Left colon (tissue), 2 donors: Measurements from ENCODE around the gene HBZ. TPM values are rescaled to one million over a fixed set of nuclear protein-coding genes. Genes with fewer than 3 reads are reported as not detected.
"Not testable (repeated sequence)": the region's sequence is repeated elsewhere in the genome, so short reads cannot be mapped to it uniquely, and the experiment has no call there.

Experiments
- ATAC-seq: fragments of 200-7000 bp; cut with Tn5 transposase; one replicate; pipeline ENCODE4 v1.9.1; 2020; ENCODE audit warnings: mild to moderate bottlenecking, moderate library complexity
- DNase-seq, 2 donors: peaks; one replicate each; pipeline ENCODE4 v3.0.0-alpha.2; 2020
- intact Hi-C, 2 donors: fragments of 100-400 bp; cut with DNase I in 1 of 2; cut with micrococcal nuclease in 1 of 2; formaldehyde crosslinking; loops; one replicate each; pipeline versions ENCODE4 v1.11.2 to v1.14.0; 2022; cut with DNase I, micrococcal nuclease
- total RNA-seq, 2 donors: library from RNA; stranded (reverse); fragmentation: NEBNext Ultra II Directional; extraction: Animal tissue kit (Norgen Biotek cat#: 25700); gene quantifications; one replicate each; pipeline ENCODE4 v1.2.1, GENCODE V29; 2021
- donor health status: DM: no; HTN: no; CAD: no.
- donor health status: DM: yes; HTN: yes; CAD: no.

Gene HBZ
- total RNA-seq, 2 donors from 2014 or later = not detected

DNA sequence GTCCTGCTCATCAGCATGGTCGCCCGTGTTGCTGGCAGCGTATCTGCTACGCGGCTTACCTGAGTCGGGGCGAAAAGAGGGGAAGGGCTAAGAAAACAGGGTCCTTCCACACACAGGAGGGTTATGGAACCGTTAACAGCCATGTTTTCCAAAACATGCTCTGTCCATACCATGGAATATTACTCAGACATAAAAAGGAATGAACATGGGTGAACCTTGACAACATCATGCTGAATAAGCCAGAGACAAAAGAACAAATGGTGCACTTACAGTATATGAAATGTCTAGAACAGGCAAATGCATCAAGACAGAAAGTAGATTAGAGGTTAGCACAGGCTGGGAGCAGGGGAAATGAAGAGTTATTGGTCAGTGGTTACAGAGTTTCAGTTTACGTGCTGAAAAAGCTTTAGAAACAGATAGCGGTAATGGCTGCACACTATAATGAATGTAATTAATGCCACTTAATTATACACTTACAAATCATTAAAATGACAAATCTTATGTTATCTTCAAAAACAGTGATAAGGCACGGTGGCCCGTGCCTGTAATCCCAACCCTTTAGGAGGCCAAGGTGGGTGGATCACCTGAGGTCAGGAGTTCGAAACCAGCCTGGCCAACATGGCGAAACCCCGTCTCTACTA is 21.8 kb upstream of the HBZ start:
- ATAC-seq (no peak), DNase-seq (no peak)
- intact Hi-C loops = no loop called here

DNA sequence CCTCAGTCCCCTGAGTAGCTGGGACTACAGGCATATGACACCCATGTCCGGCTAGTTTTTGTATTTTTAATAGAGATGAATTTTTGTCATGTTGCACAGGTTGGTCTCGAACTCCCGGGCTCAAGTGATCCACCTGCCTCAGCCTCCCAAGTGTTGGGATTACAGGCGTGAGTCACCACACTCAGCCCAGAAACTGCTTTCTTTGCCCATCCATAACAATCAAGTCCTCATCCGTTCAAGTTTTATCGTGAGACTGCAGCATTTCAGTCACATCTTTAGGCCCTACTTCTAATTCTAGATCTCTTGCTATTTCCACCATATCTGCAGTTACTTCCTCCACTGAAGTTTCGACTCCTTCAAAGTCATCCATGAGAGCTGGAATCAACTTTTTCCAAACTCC is 20.3 kb upstream of the HBZ start:
- DNase-seq (no peak), ATAC-seq (no peak)
- intact Hi-C loops = no loop called here

DNA sequence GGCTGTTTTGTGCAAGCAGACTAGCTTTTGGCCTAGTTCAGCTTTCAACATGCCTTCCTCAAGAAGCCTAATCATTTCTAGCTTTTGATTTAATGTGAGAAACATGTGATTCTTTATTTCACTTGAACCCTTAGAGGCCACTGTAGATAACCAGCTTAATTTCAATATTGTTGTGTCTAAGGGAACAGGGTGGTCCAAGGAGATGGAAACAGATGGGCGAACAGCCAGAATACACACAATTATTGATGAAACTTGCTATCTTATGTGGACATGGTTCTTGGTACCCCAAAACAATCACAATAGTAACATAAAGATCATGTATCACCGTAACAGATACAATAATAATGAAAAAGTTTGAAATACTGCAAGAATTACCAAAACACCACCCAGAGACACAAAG is 18.7 kb upstream of the HBZ start:
- ATAC-seq (no peak), DNase-seq (no peak)
- intact Hi-C loops = no loop called here

DNA sequence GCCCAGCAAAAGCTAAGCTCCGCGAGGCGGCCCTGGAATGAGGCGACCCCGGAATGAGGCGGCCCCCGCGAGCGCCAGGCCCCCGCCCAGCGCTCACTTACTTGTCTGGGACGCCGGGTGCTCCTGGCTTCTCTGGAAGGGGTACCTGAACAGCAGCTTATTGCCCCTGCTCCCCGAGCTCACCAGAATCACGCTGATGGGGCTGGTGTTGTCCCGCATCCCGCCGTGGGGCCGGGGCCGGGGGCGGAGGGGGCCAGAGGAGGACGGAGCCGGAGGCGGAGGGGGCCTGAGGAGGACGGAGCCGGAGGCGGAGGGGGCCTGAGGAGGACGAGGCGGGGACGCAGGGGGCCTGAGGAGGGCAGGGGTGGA is 14.4 kb upstream of the HBZ start:
- peak; percentile 27 for DNase-seq
- intact Hi-C loops = no loop called here
- ATAC-seq = peak; percentile 40

DNA sequence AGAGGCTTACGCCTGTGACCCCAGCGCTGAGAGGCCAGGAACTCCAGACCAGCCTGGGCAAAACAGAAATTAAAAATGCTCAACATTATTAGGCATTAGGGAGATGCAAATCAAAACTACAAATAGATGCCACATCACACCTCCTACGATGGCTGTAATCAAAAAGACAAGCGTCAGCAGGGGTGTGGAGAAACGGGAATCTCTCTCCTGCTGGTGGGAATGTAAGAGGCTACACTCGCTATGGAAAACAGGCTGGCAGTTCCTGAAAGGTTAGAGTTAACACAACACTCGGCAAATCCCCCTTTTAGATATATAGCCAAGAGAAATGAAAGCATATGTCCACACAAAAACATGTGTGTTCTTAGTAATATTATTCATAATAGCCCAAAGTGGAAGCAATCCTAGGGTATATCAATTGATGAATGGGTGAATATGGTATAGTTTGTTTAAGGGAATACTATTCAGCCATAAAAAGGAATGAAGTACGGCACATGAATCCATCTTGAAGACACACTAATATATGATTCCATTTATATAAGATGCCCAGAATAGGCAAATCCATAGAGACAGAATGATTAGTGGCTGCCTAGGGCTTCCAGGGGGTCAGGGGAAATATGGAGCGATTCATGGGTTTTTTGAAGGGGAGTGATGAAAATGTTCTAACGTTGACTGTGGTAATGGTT is 12.1 kb upstream of the HBZ start:
- no peak for ATAC-seq
- intact Hi-C loops = no loop called here

DNA sequence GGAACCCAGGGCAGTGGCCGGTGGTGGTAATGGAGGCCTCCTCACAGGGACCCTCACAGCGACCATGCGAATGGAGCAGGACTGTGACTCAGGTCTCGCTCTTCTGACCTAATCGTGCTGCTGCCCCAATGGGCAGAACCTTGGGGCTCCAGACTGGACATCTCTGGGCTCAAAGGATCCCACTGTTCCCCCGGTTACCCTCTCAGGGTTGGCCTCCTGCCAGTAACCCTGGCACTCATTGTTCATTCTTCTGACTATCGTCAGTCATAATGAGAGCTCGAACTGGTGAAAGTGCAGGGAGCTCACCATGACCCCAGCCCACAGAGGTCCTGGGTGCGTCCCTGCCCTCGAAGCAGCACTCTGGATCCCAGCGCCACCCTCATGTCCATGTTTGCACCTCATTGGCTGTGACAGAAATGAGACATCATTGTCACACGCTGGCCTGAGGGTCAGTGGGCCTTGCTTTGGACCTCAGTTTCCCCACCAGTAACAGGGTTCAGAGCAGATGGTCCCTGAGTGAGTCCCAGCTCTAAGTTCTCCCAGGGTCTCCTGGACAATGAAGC is 10.0 kb upstream of the HBZ start:
- ATAC-seq = no peak
- DNase-seq = no peak
- intact Hi-C loops = no loop called here

More for the DNA sequence above, 12.1 kb upstream of the HBZ start:
- DNase-seq = no peak

DNA sequence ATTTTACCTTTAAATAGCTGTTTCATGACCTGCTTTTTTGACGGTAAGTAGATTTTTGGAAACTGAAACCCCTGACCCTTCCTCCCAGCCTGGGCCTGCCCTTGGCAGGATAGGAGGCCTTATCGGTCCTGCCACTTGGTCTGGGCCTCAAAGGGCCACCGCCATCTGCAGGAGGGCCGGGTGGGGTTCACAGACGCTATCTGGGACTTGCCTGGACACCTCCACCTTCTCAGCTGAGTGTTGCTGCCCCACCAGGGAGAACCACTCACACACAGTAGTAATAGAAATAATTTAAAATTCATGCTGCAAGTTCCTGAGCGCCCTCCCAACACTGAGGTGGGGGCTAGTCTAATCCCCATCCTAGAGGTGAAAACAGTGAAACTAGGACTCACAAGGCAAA is 9.4 kb upstream of the HBZ start:
- no peak for DNase-seq
- no peak for ATAC-seq

DNA sequence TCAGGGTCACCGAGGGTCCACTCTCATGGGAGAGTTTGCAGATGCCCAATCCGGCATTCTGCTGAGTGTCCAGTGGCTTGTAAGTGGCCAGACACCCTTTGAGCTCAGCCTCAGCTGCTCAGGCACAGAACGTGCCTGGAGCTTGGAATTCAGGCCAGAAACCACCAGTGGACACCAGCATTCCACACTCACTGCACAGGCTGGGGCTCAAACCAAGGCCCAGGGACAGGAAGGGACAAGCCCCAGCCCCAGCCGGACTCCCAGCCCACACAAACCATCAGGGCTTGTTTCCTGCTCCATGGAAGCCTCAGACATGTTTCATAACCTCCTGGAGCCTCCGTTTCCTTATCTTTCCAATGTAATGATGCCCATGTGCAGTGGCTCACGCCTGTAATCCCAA is 9.0 kb upstream of the HBZ start:
- DNase-seq (no peak), ATAC-seq (no peak)
- intact Hi-C loops = no loop called here

More for the DNA sequence above, 9.4 kb upstream of the HBZ start:
- intact Hi-C loops = no loop called here

DNA sequence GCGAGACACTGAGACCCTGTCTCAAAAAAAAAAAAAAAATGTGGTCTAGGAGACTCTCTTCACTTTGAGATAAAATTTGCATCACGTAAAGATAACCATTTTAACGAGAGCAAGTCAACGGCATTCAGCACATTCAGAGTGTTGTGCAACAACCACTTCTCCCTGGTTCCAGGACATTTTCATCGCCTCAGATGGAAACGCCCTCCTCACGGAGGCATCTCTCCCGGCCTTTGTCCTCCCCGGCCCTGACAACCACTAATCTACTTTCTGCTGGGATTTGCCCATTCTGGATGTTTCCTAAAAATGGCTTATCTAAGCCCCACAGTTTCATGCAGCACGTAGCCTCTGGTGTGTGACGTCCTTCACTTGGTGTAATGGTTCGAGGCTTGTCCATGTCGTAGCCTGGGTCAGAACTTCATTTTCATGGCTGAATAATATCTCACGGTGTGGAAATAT is 7.6 kb upstream of the HBZ start:
- intact Hi-C loops = no loop called here
- DNase-seq (no peak), ATAC-seq (no peak)

DNA sequence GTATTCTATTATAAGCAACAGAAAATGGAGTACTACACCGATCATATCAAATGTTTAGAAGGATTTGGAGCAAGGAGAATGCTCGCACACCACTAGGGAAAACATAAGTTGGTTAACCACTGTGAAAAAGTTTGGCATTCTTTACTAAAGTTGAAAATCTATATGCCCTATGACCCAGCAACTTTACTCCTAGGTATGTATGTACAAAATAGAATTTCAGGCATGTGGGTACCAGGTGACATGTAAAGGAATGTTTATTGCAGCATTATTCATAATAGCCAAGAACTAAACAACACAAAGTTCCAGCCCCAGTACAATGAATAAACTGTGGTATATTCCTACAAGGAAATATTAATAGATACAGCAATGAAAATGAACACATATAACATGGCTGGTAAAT is 5.8 kb upstream of the HBZ start:
- ATAC-seq = no peak
- intact Hi-C loops = no loop called here
- no peak for DNase-seq

DNA sequence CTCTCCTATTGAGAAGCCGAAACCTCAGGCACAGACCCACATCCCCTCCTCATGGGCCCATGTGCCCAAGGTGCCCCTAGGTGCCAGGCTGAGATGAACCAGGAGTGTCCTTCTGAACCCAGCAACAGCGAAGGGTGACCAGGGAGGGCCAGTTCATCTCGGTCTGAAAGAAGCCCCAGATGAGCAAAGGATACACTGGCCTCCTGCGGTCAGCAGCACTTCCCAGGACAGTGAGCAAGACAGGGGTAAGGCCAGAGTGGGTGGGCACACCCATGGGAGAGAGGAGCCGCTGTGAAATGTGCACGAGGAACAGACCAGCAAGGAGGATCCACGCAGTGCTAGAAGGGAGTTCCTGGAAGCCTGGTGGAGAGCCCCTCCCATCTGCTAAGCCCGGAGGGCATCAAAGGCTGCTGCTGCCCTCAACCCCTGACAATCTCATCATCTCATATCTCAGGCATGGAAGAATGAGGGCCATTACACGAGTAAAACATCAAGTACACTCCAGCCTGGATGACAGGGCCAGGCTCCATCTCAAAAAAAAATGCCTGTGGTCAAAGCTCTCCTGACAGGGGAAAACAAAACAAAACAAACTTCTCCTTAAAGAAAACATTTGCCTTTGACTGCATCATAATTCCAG is 3.3 kb upstream of the HBZ start:
- ATAC-seq = no peak
- intact Hi-C loops = no loop called here
- no peak for DNase-seq

DNA sequence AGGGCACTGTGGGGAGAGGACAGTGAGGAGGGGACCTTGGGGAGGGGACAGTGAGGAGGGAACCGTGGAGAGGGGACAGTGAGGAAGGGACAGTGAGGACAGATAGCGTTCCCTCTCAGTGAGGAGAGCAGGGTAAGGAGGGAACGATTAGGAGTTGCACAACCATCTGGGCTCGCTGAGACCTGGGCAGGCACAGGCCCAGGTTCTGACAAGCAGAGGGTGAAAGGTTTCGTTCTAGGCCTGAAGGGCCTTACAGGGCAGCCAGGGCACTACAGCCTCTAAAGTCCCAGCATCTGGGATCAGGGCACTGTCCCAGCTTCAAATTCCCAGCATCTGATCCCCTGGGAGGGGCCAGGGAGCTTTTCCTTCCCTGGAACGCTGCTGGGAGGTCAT is 681 bp downstream of the HBZ start:
- intact Hi-C loops, DNase-seq: not testable (repeated sequence)
- peak; percentile 13 for ATAC-seq

DNA sequence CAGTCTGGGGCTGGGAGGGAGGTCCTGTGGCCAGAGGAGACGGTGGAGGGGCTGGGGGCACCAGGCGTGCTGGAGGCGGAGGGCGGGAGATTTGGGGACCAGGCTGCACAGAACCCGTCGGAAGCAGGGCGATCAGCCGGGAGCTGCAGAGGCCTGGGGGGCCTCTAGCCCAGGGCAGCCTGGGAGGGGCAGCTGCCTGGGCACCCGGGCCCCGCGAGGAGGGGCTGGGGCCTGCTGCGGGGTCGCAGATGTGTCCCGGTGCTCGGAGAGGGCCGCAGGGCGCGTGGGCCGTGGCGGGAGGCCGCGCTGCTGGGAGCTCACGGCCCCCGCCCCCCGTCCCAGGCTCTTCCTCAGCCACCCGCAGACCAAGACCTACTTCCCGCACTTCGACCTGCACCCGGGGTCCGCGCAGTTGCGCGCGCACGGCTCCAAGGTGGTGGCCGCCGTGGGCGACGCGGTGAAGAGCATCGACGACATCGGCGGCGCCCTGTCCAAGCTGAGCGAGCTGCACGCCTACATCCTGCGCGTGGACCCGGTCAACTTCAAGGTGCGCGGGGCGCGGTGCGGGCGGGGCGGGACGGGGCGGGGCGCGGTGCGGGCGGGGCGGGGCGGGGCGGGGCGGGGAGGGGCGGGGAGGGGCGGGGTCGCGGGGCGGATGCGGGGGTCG is 1.2 kb downstream of the HBZ start:
- DNase-seq, intact Hi-C loops: not testable (repeated sequence)
- peak; percentile 50 for ATAC-seq

DNA sequence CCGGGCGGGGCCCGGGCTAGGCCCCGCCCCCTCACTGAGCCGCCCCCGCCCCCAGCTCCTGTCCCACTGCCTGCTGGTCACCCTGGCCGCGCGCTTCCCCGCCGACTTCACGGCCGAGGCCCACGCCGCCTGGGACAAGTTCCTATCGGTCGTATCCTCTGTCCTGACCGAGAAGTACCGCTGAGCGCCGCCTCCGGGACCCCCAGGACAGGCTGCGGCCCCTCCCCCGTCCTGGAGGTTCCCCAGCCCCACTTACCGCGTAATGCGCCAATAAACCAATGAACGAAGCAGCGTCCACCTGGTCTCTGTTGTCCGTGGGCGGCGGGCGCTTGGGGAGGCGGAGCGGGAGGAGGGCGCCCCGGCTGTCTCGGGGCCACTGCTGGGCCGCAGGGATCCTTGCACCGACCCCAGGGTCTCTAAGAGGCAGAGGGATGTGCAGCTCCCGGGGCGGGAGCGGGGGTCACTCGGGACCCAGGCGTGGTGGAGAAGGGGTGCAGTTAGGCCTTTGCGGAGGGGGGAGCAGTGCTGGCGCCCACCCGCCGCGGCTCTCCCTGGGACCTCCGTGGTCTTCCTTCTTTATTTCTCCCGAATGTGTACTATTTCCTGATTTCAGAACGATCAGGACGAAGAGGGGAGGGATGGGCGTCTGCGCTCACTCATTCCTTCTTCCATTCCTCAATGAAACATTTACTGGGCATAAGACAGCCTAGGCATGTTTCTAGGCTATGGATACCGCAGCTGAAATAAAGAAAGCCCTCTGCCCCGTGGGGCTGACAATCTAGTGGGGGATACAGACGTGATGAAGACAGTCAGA is 2.0 kb downstream of the HBZ start:
- intact Hi-C loops = no loop called here
- peak; percentile 33 for ATAC-seq
- DNase-seq = peak in 1 of 2 donors; percentile 11

DNA sequence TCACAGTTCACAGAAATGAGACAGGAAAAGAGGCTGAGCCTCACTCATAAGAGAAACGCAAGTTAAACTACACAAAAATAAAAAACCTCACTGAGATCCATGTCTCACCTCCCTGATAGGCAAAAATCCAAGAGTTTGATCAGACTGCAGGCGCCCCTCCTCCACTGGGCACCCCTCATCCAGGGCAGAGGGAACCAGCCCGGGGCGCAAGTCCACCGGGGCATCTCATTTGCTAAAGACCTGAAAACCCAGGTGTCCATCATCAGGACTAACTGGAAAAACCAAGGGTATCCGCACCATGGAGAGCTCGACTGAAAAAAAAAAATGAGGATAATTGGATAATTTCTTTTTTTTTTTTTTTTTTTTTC is 2.6 kb downstream of the HBZ start:
- ATAC-seq (no peak), DNase-seq (no peak)
- intact Hi-C loops = no loop called here

DNA sequence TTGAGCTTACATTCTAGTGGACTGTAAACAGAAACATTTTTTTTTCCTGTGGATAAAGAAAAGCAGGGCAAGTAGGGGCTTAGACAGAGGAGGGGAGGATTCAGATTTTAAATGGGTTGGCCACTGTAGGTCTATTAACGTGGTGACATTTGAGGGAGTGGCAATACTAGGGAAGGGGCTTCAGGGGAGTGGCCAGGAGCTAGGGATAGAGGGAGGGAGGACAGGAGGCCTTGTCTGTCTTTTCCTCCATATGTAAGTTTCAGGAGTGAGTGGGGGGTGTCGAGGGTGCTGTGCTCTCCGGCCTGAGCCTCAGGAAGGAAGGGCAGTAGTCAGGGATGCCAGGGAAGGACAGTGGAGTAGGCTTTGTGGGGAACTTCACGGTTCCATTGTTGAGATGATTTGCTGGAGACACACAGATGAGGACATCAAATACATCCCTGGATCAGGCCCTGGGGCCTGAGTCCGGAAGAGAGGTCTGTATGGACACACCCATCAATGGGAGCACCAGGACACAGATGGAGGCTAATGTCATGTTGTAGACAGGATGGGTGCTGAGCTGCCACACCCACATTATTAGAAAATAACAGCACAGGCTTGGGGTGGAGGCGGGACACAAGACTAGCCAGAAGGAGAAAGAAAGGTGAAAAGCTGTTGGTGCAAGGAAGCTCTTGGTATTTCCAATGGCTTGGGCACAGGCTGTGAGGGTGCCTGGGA is 6.8 kb downstream of the HBZ start:
- DNase-seq = no peak
- ATAC-seq = no peak
- intact Hi-C loops = no loop called here

DNA sequence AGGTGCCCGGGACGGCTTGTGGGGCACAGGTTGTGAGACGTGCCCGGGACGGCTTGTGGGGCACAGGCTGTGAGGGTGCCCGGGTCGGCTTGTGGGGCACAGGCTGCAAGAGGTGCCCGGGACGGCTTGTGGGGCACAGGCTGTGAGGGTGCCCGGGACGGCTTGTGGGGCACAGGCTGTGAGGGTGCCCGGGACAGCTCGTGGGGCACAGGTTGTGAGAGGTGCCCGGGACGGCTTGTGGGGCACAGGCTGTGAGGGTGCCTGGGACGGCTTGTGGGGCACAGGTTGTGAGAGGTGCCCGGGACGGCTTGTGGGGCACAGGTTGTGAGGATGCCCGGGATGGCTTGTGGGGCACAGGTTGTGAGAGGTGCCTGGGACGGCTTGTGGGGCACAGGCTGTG is 7.8 kb downstream of the HBZ start:
- intact Hi-C loops, ATAC-seq, DNase-seq: not testable (repeated sequence)

DNA sequence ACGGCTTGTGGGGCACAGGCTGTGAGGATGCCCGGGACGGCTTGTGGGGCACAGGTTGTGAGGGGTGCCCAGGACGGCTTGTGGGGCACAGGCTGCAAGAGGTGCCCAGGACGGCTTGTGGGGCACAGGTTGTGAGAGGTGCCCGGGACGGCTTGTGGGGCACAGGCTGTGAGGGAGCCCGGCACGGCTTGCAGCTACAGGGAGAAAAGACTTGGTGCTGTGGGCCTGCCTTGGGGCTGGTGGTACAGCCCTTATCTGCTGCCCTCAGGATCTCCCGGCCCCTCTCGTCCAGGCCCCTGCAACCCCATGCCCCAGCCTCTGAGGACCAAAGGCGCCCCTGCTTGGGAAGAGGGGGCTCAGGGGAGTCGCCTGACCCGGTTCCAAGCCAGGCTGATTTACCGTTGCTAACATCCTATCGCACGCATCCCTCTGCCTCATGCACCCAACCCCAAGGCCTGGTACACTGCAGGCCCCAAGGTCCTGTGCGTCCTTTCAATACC is 8.3 kb downstream of the HBZ start:
- intact Hi-C loops = no loop called here
- DNase-seq (no peak), ATAC-seq (no peak)
